Urothelium cell line (cell line): ENCODE data around the gene DNAH17.

Source experiments
- DNase-seq: peaks from one replicate; pipeline ENCODE4 v3.0.0; 2011; ENCODE audit warnings: low spot score, mixed read lengths
- FAIRE-seq: peaks from 2 replicates; lab custom pipeline; 2011; peaks lifted over from hg19 to GRCh38; lab: Jason Lieb, UNC

DNAH17 gene

GRCh38 chr17:78401246-78401645 lies 175.9 kb downstream of the DNAH17 start:
- FAIRE-seq (no peak), DNase-seq (no peak)

- peak; percentile 80 for FAIRE-seq
- DNase-seq, result no peak
Measured at GRCh38 chr17:78400581-78401240, 176.5 kb downstream of the DNAH17 start.

- DNase-seq (no peak), FAIRE-seq (no peak)
Measured at GRCh38 chr17:78399693-78400144, 177.5 kb downstream of the DNAH17 start.

- DNase-seq (no peak), FAIRE-seq (no peak)
Measured at GRCh38 chr17:78399028-78399692, 178.0 kb downstream of the DNAH17 start.

- FAIRE-seq (no peak), DNase-seq (no peak)
Measured at GRCh38 chr17:78398390-78398789, 178.8 kb downstream of the DNAH17 start.

GRCh38 chr17:78397681-78398101 lies 179.5 kb downstream of the DNAH17 start:
- DNase-seq, result no peak
- no peak for FAIRE-seq

GRCh38 chr17:78396441-78397337 lies 180.5 kb downstream of the DNAH17 start:
- FAIRE-seq, result peak; percentile 46
- no peak for DNase-seq

GRCh38 chr17:78395155-78395554 lies 182.0 kb downstream of the DNAH17 start:
- FAIRE-seq (no peak), DNase-seq (no peak)

- DNase-seq, result no peak
- FAIRE-seq, result no peak
Measured at GRCh38 chr17:78394209-78394608, 183.0 kb downstream of the DNAH17 start.

GRCh38 chr17:78393575-78393974 lies 183.6 kb downstream of the DNAH17 start:
- DNase-seq (no peak), FAIRE-seq (no peak)

- DNase-seq, result peak; percentile 48
- FAIRE-seq, result peak; percentile 63
Measured at GRCh38 chr17:78392295-78392694, 184.9 kb downstream of the DNAH17 start.

- no peak for FAIRE-seq
- DNase-seq, result peak; percentile 69
Measured at GRCh38 chr17:78391843-78392242, 185.4 kb downstream of the DNAH17 start.

- DNase-seq (no peak), FAIRE-seq (no peak)
Measured at GRCh38 chr17:78391051-78391431, 186.2 kb downstream of the DNAH17 start.

- FAIRE-seq (peak; percentile 86), DNase-seq (peak; percentile 93)
Measured at GRCh38 chr17:78390241-78391050, 186.8 kb downstream of the DNAH17 start.

GRCh38 chr17:78387977-78388941 lies 188.9 kb downstream of the DNAH17 start:
- no peak for DNase-seq
- FAIRE-seq, result no peak

- FAIRE-seq, result no peak
- no peak for DNase-seq
Measured at GRCh38 chr17:78384479-78385175, 192.6 kb downstream of the DNAH17 start.

- DNase-seq, result no peak
- no peak for FAIRE-seq
Measured at GRCh38 chr17:78383725-78384471, 193.3 kb downstream of the DNAH17 start.

- DNase-seq (no peak), FAIRE-seq (no peak)
Measured at GRCh38 chr17:78381601-78382232, 195.5 kb downstream of the DNAH17 start.
